HEK293 (cell line): ENCODE results near the gene ADAMTS4.

Experiments used
- CTCF ChIA-PET: fragments of 350-600 bp; formaldehyde crosslinking; extraction: SDS; loops from one replicate; lab custom pipeline; 2021; ENCODE audit warnings: antibody characterized with exemption; lab: Yijun Ruan, JAX
- POLR2A ChIA-PET: fragments of 300-600 bp; formaldehyde crosslinking; extraction: SDS; loops from one replicate; lab custom pipeline; 2020; ENCODE audit warnings: antibody characterized with exemption, inconsistent platforms; lab: Yijun Ruan, JAX
- H3K27ac ChIP-seq: fragments of 200-500 bp; sonication (Bioruptor generic); 2 replicates; pipeline ENCODE4 v1.5.1; 2014; ENCODE audit warnings: low read depth, low read length, control low read depth, inconsistent platforms; ENCODE audit errors: extremely low read depth
- H3K36me3 ChIP-seq, 2 experiments: fragments of 200-500 bp in 1 of 2; sonication (Bioruptor generic) in 1 of 2; 1 replicate in 1 of 2; 2 replicates in 1 of 2; pipeline ENCODE4 v1.5.1; 2014 to 2017; ENCODE audit warnings: inconsistent platforms in 2 of 2, low read length in 2 of 2; ENCODE audit not compliant: control insufficient read depth in 2 of 2, insufficient read depth in 1 of 2
- H3K4me1 ChIP-seq: fragments of 200-500 bp; sonication (Bioruptor generic); 2 replicates; pipeline ENCODE4 v1.5.1; 2014; ENCODE audit warnings: mild to moderate bottlenecking, low read length, inconsistent platforms; ENCODE audit not compliant: control insufficient read depth, insufficient read depth
- H3K4me3 ChIP-seq: 2 replicates; pipeline ENCODE4 v1.5.1; 2011; ENCODE audit warnings: low read depth, mild to moderate bottlenecking, control low read depth, low read length, moderate library complexity
- H3K9me3 ChIP-seq: fragments of 200-500 bp; sonication (Bioruptor generic); 2 replicates; pipeline ENCODE4 v1.5.1; 2014; ENCODE audit warnings: low read depth, low read length, inconsistent platforms; ENCODE audit not compliant: control insufficient read depth, insufficient read depth
- EGR2 ChIP-seq: fragments of 450-650 bp; formaldehyde crosslinking; IDR thresholded peaks from 2 replicates; pipeline ENCODE4 v1.5.1; 2016; ENCODE audit warnings: low read depth, missing biosample characterization, missing genetic modification characterization
- KLF1 ChIP-seq: fragments of 450-650 bp; formaldehyde crosslinking; IDR thresholded peaks from 2 replicates; pipeline ENCODE4 v1.5.1; 2016; ENCODE audit warnings: missing biosample characterization, missing genetic modification characterization
- KLF7 ChIP-seq: fragments of 450-650 bp; formaldehyde crosslinking; IDR thresholded peaks from 2 replicates; pipeline ENCODE4 v1.5.1; 2016; ENCODE audit warnings: missing biosample characterization, missing genetic modification characterization, borderline replicate concordance
- SCRT1 ChIP-seq: fragments of 450-650 bp; formaldehyde crosslinking; IDR thresholded peaks from 2 replicates; pipeline ENCODE4 v1.5.1; 2016; ENCODE audit warnings: missing biosample characterization, missing genetic modification characterization, borderline replicate concordance
- SCRT2 ChIP-seq: fragments of 450-650 bp; formaldehyde crosslinking; IDR thresholded peaks from 2 replicates; pipeline ENCODE4 v1.5.1; 2016; ENCODE audit warnings: missing biosample characterization, missing genetic modification characterization
- WT1 ChIP-seq: fragments of 450-650 bp; formaldehyde crosslinking; IDR thresholded peaks from 2 replicates; pipeline ENCODE4 v1.5.1; 2016; ENCODE audit warnings: missing biosample characterization, missing genetic modification characterization
- ZFP37 ChIP-seq: fragments of 450-650 bp; formaldehyde crosslinking; IDR thresholded peaks from 2 replicates; pipeline ENCODE4 v1.5.1; 2016; ENCODE audit warnings: missing biosample characterization, missing genetic modification characterization
- ZIC2 ChIP-seq: fragments of 450-650 bp; formaldehyde crosslinking; IDR thresholded peaks from 2 replicates; pipeline ENCODE4 v1.5.1; 2016; ENCODE audit warnings: missing biosample characterization, missing genetic modification characterization
- ZNF202 ChIP-seq: fragments of 450-650 bp; formaldehyde crosslinking; IDR thresholded peaks from 2 replicates; pipeline ENCODE4 v1.5.1; 2016; ENCODE audit warnings: missing biosample characterization, missing genetic modification characterization, borderline replicate concordance
- ZNF211 ChIP-seq: fragments of 450-650 bp; formaldehyde crosslinking; IDR thresholded peaks from 2 replicates; pipeline ENCODE4 v1.5.1; 2016; ENCODE audit warnings: low read depth, missing biosample characterization, missing genetic modification characterization
- ZNF292 ChIP-seq: fragments of 450-650 bp; formaldehyde crosslinking; IDR thresholded peaks from 2 replicates; pipeline ENCODE4 v1.5.1; 2016; ENCODE audit warnings: low read depth, missing biosample characterization, missing genetic modification characterization, borderline replicate concordance
- ZNF324 ChIP-seq: fragments of 450-650 bp; formaldehyde crosslinking; IDR thresholded peaks from 2 replicates; pipeline ENCODE4 v1.5.1; 2016; ENCODE audit warnings: missing biosample characterization, missing genetic modification characterization
- ZNF366 ChIP-seq: fragments of 450-650 bp; formaldehyde crosslinking; conservative IDR thresholded peaks from 2 replicates; pipeline ENCODE4 v1.5.1; 2016; ENCODE audit warnings: missing biosample characterization, missing genetic modification characterization
- ZNF433 ChIP-seq: fragments of 450-650 bp; formaldehyde crosslinking; IDR thresholded peaks from 2 replicates; pipeline ENCODE4 v1.5.1; 2016; ENCODE audit warnings: missing biosample characterization, missing genetic modification characterization, low read depth
- ZNF473 ChIP-seq: fragments of 450-650 bp; formaldehyde crosslinking; IDR thresholded peaks from 2 replicates; pipeline ENCODE4 v1.5.1; 2017; ENCODE audit warnings: missing biosample characterization, missing genetic modification characterization
- ZNF530 ChIP-seq: fragments of 450-650 bp; formaldehyde crosslinking; IDR thresholded peaks from 2 replicates; pipeline ENCODE4 v1.5.1; 2016; ENCODE audit warnings: low read depth, missing biosample characterization, missing genetic modification characterization
- ZNF610 ChIP-seq: fragments of 450-650 bp; formaldehyde crosslinking; IDR thresholded peaks from 2 replicates; pipeline ENCODE4 v1.5.1; 2016; ENCODE audit warnings: missing biosample characterization, missing genetic modification characterization, borderline replicate concordance
- ZNF830 ChIP-seq: fragments of 450-650 bp; IDR thresholded peaks from 2 replicates; pipeline ENCODE4 v1.5.0; 2018; ENCODE audit warnings: missing biosample characterization, missing genetic modification characterization, low read depth, mild to moderate bottlenecking, moderate library complexity
- ZSCAN16 ChIP-seq: fragments of 450-650 bp; formaldehyde crosslinking; IDR thresholded peaks from 2 replicates; pipeline ENCODE4 v1.5.1; 2016; ENCODE audit warnings: missing biosample characterization, missing genetic modification characterization
- TF ChIP-seq, protein P1 (sequence below): fragments of 450-650 bp; formaldehyde crosslinking; IDR thresholded peaks from 2 replicates; pipeline ENCODE4 v1.5.1; 2016; ENCODE audit warnings: missing biosample characterization, missing genetic modification characterization
- TF ChIP-seq, protein P2 (sequence below): fragments of 450-650 bp; formaldehyde crosslinking; IDR thresholded peaks from 2 replicates; pipeline ENCODE4 v1.5.1; 2017; ENCODE audit warnings: missing biosample characterization, missing genetic modification characterization
- TF ChIP-seq, protein P3 (sequence below): fragments of 450-650 bp; formaldehyde crosslinking; IDR thresholded peaks from 2 replicates; pipeline ENCODE4 v1.5.1; 2016; ENCODE audit warnings: missing biosample characterization, missing genetic modification characterization

ADAMTS4 gene

GRCh38 chr1:161162806-161163205, 36.0 kb downstream of the ADAMTS4 start:
- Histone ChIP-seq H3K36me3 (peaks cover 0 to 60% of the 10 kb centered on the region in 2 experiments; a peak in 1 of 3 replicates), H3K4me1 (peaks cover 7% of the 10 kb centered on the region; the same call in 1 of the 2 replicates), H3K4me3 (no peak overlapping the region), H3K27ac (no peak overlapping the region), H3K9me3 (no peaks in the 10 kb centered on the region)
- ChIA-PET POLR2A (interaction anchor here (0.6 to 1.4 kb wide), 3 partner anchors 10 to 78 kb away, joined by 3 to 5 read pairs (median 4); partner anchors contain the start of gene B4GALT3), CTCF (interaction anchor here (1.0 to 1.6 kb wide), 2 partner anchors 20 to 30 kb away, joined by 3 to 5 read pairs; no protein-coding TSS in a partner anchor)
- TF ChIP-seq ZNF530 (tag by site-specific recombination) (no peak), ZNF433 (no peak), ZNF202 (tag by site-specific recombination) (no peak), ZSCAN16 (tag by site-specific recombination) (no peak), KLF7 (tag by site-specific recombination) (no peak), ZFP37 (tag by site-specific recombination) (no peak), WT1 (no peak), ZNF473 (tag by site-specific recombination) (no peak), ZNF324 (tag by site-specific recombination) (no peak), ZIC2 (tag by site-specific recombination) (no peak), ZNF292 (tag by site-specific recombination) (no peak), ZNF830 (no peak), ZNF366 (tag by site-specific recombination) (no peak), ZNF610 (tag by site-specific recombination) (no peak)
- TF ChIP-seq, protein P1, sequence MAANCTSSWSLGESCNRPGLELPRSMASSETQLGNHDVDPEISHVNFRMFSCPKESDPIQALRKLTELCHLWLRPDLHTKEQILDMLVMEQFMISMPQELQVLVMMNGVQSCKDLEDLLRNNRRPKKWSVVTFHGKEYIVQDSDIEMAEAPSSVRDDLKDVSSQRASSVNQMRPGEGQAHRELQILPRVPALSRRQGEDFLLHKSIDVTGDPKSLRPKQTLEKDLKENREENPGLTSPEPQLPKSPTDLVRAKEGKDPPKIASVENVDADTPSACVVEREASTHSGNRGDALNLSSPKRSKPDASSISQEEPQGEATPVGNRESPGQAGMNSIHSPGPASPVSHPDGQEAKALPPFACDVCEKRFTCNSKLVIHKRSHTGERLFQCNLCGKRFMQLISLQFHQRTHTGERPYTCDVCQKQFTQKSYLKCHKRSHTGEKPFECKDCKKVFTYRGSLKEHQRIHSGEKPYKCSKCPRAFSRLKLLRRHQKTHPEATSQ (tag by site-specific recombination), result no peak

DNA sequence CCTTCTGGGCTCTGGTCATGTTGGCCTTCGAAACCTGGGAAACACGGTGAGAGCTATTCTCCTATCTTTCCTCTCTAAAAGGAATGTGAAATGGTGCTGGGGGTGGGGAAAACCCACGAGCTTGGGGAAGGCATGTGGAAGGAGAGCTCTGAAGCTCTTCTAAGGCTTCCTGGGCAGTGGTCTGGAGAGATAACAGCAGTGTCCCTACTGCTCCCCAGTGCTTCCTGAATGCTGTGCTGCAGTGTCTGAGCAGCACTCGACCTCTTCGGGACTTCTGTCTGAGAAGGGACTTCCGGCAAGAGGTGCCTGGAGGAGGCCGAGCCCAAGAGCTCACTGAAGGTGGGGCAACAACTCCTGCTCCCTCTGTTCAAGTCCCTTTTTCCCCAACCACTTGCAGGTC, 36.8 kb downstream of the ADAMTS4 start:
- H3K36me3 ChIP-seq, result peaks cover 5 to 67% of the 10 kb centered on the region in 2 experiments; a peak in 2 of 3 replicates
- peaks cover 7% of the 10 kb centered on the region; the same call in 1 of the 2 replicates for H3K4me1 ChIP-seq
- no peak overlapping the region for H3K4me3 ChIP-seq
- TF ChIP-seq, protein P2, sequence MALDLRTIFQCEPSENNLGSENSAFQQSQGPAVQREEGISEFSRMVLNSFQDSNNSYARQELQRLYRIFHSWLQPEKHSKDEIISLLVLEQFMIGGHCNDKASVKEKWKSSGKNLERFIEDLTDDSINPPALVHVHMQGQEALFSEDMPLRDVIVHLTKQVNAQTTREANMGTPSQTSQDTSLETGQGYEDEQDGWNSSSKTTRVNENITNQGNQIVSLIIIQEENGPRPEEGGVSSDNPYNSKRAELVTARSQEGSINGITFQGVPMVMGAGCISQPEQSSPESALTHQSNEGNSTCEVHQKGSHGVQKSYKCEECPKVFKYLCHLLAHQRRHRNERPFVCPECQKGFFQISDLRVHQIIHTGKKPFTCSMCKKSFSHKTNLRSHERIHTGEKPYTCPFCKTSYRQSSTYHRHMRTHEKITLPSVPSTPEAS, result no peak
- no peak for TF ChIP-seq ZNF211 (tag by site-specific recombination)
- no peaks in the 10 kb centered on the region for H3K9me3 ChIP-seq
- ChIA-PET POLR2A (interaction anchor here (0.5 to 1.6 kb wide), 7 partner anchors 9 to 158 kb away, joined by 3 to 5 read pairs (median 3); partner anchors contain the start of genes B4GALT3 and TOMM40L), CTCF (interaction anchor here (1.0 to 1.6 kb wide), 2 partner anchors 19 to 31 kb away, joined by 3 to 5 read pairs; no protein-coding TSS in a partner anchor)
- H3K27ac ChIP-seq, result no peak overlapping the region

DNA sequence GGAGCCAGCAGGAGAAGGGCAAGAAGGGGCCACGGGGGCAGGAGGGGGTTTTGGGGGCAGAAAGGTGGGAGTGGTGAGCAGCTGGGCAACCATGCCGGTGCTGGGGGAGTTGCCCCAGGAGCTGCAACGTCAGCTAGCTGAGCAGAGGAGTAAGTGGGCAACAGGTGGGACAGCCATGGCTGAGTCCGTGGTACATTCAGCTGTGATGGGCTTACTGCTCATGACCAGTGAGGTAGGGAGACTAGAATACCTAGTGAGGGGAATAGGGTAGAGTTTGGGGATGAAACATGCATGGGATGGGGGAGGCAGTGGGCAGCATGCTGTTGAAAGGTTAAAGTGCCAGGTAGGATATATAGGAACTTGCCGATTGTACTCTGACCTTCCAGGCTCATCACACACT, 37.2 kb downstream of the ADAMTS4 start:
- no peaks in the 10 kb centered on the region for H3K9me3 ChIP-seq
- ChIA-PET CTCF (interaction anchor here (1.6 kb wide), 1 partner anchor 31 kb away, joined by 5 read pairs; no protein-coding TSS in a partner anchor), POLR2A (interaction anchor here (0.5 to 1.6 kb wide), 6 partner anchors 10 to 159 kb away, joined by 3 to 6 read pairs (median 4); partner anchors contain the start of genes B4GALT3 and TOMM40L)
- no peak overlapping the region for H3K4me3 ChIP-seq
- TF ChIP-seq SCRT2 (tag by site-specific recombination) (peak; percentile 96), EGR2 (tag by site-specific recombination) (no peak), SCRT1 (tag by site-specific recombination) (peak; percentile 85), KLF1 (no peak)
- TF ChIP-seq, protein P3, sequence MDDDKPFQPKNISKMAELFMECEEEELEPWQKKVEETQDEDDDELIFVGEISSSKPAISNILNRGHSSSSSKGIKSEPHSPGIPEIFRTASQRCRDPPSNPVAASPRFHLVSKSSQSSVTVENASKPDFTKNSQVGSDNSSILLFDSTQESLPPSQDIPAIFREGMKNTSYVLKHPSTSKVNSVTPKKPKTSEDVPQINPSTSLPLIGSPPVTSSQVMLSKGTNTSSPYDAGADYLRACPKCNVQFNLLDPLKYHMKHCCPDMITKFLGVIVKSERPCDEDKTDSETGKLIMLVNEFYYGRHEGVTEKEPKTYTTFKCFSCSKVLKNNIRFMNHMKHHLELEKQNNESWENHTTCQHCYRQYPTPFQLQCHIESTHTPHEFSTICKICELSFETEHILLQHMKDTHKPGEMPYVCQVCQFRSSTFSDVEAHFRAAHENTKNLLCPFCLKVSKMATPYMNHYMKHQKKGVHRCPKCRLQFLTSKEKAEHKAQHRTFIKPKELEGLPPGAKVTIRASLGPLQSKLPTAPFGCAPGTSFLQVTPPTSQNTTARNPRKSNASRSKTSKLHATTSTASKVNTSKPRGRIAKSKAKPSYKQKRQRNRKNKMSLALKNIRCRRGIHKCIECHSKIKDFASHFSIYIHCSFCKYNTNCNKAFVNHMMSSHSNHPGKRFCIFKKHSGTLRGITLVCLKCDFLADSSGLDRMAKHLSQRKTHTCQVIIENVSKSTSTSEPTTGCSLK (tag by site-specific recombination), result no peak
- H3K36me3 ChIP-seq, result peaks cover 5 to 71% of the 10 kb centered on the region in 2 experiments; a peak in 2 of 3 replicates
- H3K27ac ChIP-seq, result no peak overlapping the region
- H3K4me1 ChIP-seq, result peaks cover 7% of the 10 kb centered on the region; the same call in 1 of the 2 replicates
